K562 (cell line): ENCODE results near the gene CACNA1I. TPM values are rescaled to one million over a fixed set of nuclear protein-coding genes. Genes with fewer than 3 reads are reported as not detected.

Experiments
- ATAC-seq: fragments of 200-7000 bp; cut with Tn5 transposase; 3 replicates; pipeline ENCODE4 v1.9.1; 2020; ENCODE audit warnings: moderate library complexity
- BruUV-seq: library from RNA; stranded (reverse); fragments of 400-500 nt; replicated peaks from 2 replicates; lab custom pipeline; 2021; lab: Mats Ljungman, UMichigan
- CTCF ChIA-PET: fragments of 300-600 bp; formaldehyde crosslinking; extraction: SDS; loops from one replicate; lab custom pipeline; 2021; ENCODE audit warnings: low intra/inter-chr PET ratio; lab: Yijun Ruan, JAX
- POLR2A ChIA-PET: fragments of 300-600, 350-650 bp; sonication (Branson Sonifier 250); formaldehyde crosslinking; extraction: SDS; loops from one replicate; lab custom pipeline; 2021; ENCODE audit warnings: antibody characterized with exemption, inconsistent platforms; lab: Yijun Ruan, JAX
- DNase-seq, 4 experiments: peaks; one replicate each; pipeline versions ENCODE4 v3.0.0 to v3.0.0-alpha.2; 2011 to 2018; ENCODE audit warnings: low spot score in 3 of 4, mixed read lengths in 3 of 4; ENCODE audit errors: extremely low read depth in 1 of 4
- FAIRE-seq: peaks from 2 replicates; lab custom pipeline; 2011; peaks lifted over from hg19 to GRCh38; lab: Jason Lieb, UNC
- H2AFZ ChIP-seq: 2 replicates; pipeline ENCODE4 v1.6.0; 2011; ENCODE audit warnings: low read depth, low read length, control low read depth, inconsistent platforms
- H3K27ac ChIP-seq: fragments of 200-600 bp; 3 replicates; pipeline ENCODE4 v1.8.0; 2011; ENCODE audit warnings: low read depth, mild to moderate bottlenecking, control low read depth, inconsistent platforms, low read length, moderate library complexity, mixed read lengths; ENCODE audit errors: extremely low read depth
- H3K27me3 ChIP-seq, 2 experiments: fragments of 300-600 bp in 1 of 2; 2 replicates in 1 of 2; 3 replicates in 1 of 2; pipeline versions ENCODE4 v1.6.0 to v1.8.0; 2011; ENCODE audit warnings: inconsistent platforms in 2 of 2, low read length in 2 of 2, mild to moderate bottlenecking in 1 of 2, mixed read lengths in 1 of 2, moderate library complexity in 1 of 2; ENCODE audit not compliant: control insufficient read depth in 2 of 2, insufficient read depth in 2 of 2
- H3K36me3 ChIP-seq: fragments of 300-600 bp; 3 replicates; pipeline ENCODE4 v1.8.0; 2011; ENCODE audit warnings: mild to moderate bottlenecking, low read length, inconsistent platforms; ENCODE audit not compliant: control insufficient read depth, insufficient read depth
- H3K4me1 ChIP-seq, 2 experiments: fragments of 200-600 bp in 1 of 2; replicated peaks in 1 of 2; 2 replicates in 1 of 2; 3 replicates in 1 of 2; pipeline versions ENCODE4 v1.5.1 to v1.8.0; 2011; ENCODE audit warnings: inconsistent platforms in 2 of 2, low read length in 2 of 2, mild to moderate bottlenecking in 1 of 2, mixed read lengths in 1 of 2, moderate library complexity in 1 of 2; ENCODE audit not compliant: control insufficient read depth in 2 of 2, insufficient read depth in 2 of 2
- H3K4me2 ChIP-seq: 2 replicates; pipeline ENCODE4 v1.6.1; 2011; ENCODE audit warnings: low read length, control low read depth, inconsistent platforms, mixed read lengths; ENCODE audit not compliant: insufficient read depth
- H3K4me3 ChIP-seq: fragments of 200-600 bp; sonication (generic), shearing (Covaris generic); 2 replicates; pipeline ENCODE4 v1.5.1; 2016; ENCODE audit warnings: control low read depth, inconsistent platforms
- H3K79me2 ChIP-seq: fragments of 200-600 bp; 3 replicates; pipeline ENCODE4 v1.8.0; 2011; ENCODE audit warnings: low read length, inconsistent platforms; ENCODE audit not compliant: control insufficient read depth, insufficient read depth
- H3K9ac ChIP-seq, 2 experiments: 2 replicates each; pipeline versions ENCODE4 v1.6.0 to v1.6.1; 2011; ENCODE audit warnings: low read depth in 2 of 2, low read length in 2 of 2, control low read depth in 1 of 2, inconsistent platforms in 1 of 2, mild to moderate bottlenecking in 1 of 2, mixed read lengths in 1 of 2; ENCODE audit not compliant: insufficient read depth in 1 of 2
- H3K9me1 ChIP-seq: one replicate; pipeline ENCODE4 v1.6.0; 2011; ENCODE audit warnings: inconsistent platforms, mild to moderate bottlenecking, low read length, moderate library complexity; ENCODE audit not compliant: control insufficient read depth, insufficient read depth
- H3K9me3 ChIP-seq: replicated peaks from 2 replicates; pipeline ENCODE4 v1.5.1; 2011; ENCODE audit warnings: low read depth, low read length, inconsistent platforms; ENCODE audit not compliant: control insufficient read depth, insufficient read depth
- H4K20me1 ChIP-seq: replicated peaks from 2 replicates; pipeline ENCODE4 v1.6.1; 2011; ENCODE audit warnings: low read length, inconsistent platforms, mixed read lengths; ENCODE audit not compliant: control insufficient read depth, insufficient read depth
- CUX1 ChIP-seq: fragments of 200-800 bp; sonication (Bioruptor generic); IDR thresholded peaks from 2 replicates; pipeline ENCODE4 v1.6.1; 2016; ENCODE audit warnings: missing genetic modification characterization, missing compliant biosample characterization
- NRF1 ChIP-seq, 2 experiments: fragments of 450-650 bp; IDR thresholded peaks in 1 of 2; conservative IDR thresholded peaks in 1 of 2; 2 replicates each; pipeline ENCODE4 v1.6.1; 2014; ENCODE audit warnings: mild to moderate bottlenecking in 2 of 2
- TBP ChIP-seq: optimal IDR thresholded peaks from 2 replicates; pipeline ENCODE3; 2011; ENCODE audit warnings: low read depth, low read length, improper control_type of control experiment
- WGBS: fragments of 100-300 bp; shearing (Covaris generic); methylation state at CpG from one replicate; pipeline ENCODE4 v1.1.6; 2016; ENCODE audit warnings: low coverage, mixed read lengths; ENCODE audit not compliant: insufficient coverage; ENCODE audit errors: missing lambda C conversion rate; 5-methylcytosine and 5-hydroxymethylcytosine counted together
- in situ Hi-C: fragments of 300-500 bp; cut with MboI; formaldehyde crosslinking; loops from 4 replicates; pipeline ENCODE4 v1.15.0; 2018; ENCODE audit warnings: inconsistent platforms, mixed read lengths
- intact Hi-C: fragments of 100-400 bp; cut with micrococcal nuclease; formaldehyde crosslinking; loops from 2 replicates; pipeline ENCODE4 v1.14.2; 2022
- polyA plus RNA-seq, 8 experiments: library from polyadenylated mRNA; depleted of rRNA in 4 of 8; stranded (reverse) in 5 of 8; unstranded in 3 of 8; fragments of >200 nt; fragmentation: Nextera tagmentation in 2 of 8; fragmentation: Illumina TruSeq in 1 of 8; extraction: Ambion mirVana in 2 of 8; extraction: Trizol in 1 of 8; gene quantifications; 2 replicates each; pipeline versions ENCODE4 v1.2.1 to v1.2.3, GENCODE V29; 2011 to 2014; ENCODE audit warnings: inconsistent platforms in 1 of 8, missing spikeins in 1 of 8
- total RNA-seq, 7 experiments: library from RNA; depleted of rRNA in 6 of 7; stranded (reverse); fragments of >200 nt in 6 of 7; fragmentation: Illumina TruSeq in 2 of 7; extraction: Trizol in 2 of 7; gene quantifications; 2 replicates each; pipeline versions ENCODE4 v1.2.1 to v1.2.3, GENCODE V29; 2011 to 2021; ENCODE audit warnings: low replicate concordance in 1 of 7

Gene CACNA1I
- total and polyA plus RNA-seq, 9 of the 15 experiments (the other 6 are each of a cell fraction or from before 2014, with no cell fraction given) = 0.01 to 0.79 (median 0.32) TPM; not detected in 1

GRCh38 chr22:39662686-39663052 lies 92.1 kb downstream of the CACNA1I start:
- intact Hi-C loops (no loop called here), in situ Hi-C loops (no loop called here)
- Histone ChIP-seq H3K9me1 (no peaks in the 10 kb centered on the region), H3K9me3 (no peaks in the 10 kb centered on the region), H4K20me1 (no peaks in the 10 kb centered on the region), H3K4me2 (peak overlapping the region; percentile 32), H3K36me3 (no peaks in the 10 kb centered on the region), H3K4me3 (peak overlapping the region; percentile 33; the same call in 1 of the 2 replicates), H3K27me3 (no peaks in the 10 kb centered on the region), H2AFZ (no peak overlapping the region), H3K79me2 (no peaks in the 10 kb centered on the region), H3K9ac (no peak overlapping the region), H3K27ac (no peak overlapping the region), H3K4me1 (peaks cover 4 to 49% of the 10 kb centered on the region in 2 experiments; a peak in 3 of 5 replicates)
- DNase-seq (no peak), ATAC-seq (no peak; the same call in 2 of the 3 replicates), FAIRE-seq (no peak)
- 79% methylated on average over 5 of the region's 26 CpGs for WGBS
- ChIA-PET CTCF (no interaction called here), POLR2A (no interaction called here)
- TF ChIP-seq NRF1 (conservative IDR thresholded peaks at IDR 0.05 in 1 of 2, IDR thresholded peaks at IDR 0.05 in 1 of 2) (peak in 1 of 2 experiments; percentile 24; a peak in 1 of 4 replicates), TBP (no peak)
- no TSS peak for BruUV-seq

- no peaks in the 10 kb centered on the region for H3K36me3 ChIP-seq
- no peaks in the 10 kb centered on the region for H4K20me1 ChIP-seq
- no peak overlapping the region for H2AFZ ChIP-seq
- H3K9me1 ChIP-seq = no peaks in the 10 kb centered on the region
- ATAC-seq (no peak), DNase-seq (no peak), FAIRE-seq (no peak)
- H3K9ac ChIP-seq = peak overlapping the region in 1 of 2 experiments; percentile 68; a peak in 2 of 4 replicates
- in situ Hi-C loops = no loop called here
- 71% methylated on average over 20 of the region's 22 CpGs for WGBS
- intact Hi-C loops = no loop called here
- H3K4me2 ChIP-seq = no peak overlapping the region
- H3K9me3 ChIP-seq = no peaks in the 10 kb centered on the region
- ChIA-PET POLR2A (interaction anchor here (0.6 kb wide), 1 partner anchor 67 kb away, joined by 5 read pairs; no protein-coding TSS in a partner anchor), CTCF (no interaction called here)
- H3K4me1 ChIP-seq = peaks cover 4 to 42% of the 10 kb centered on the region in 2 experiments; a peak in 3 of 5 replicates
- no peak overlapping the region for H3K27ac ChIP-seq
- TF ChIP-seq CUX1 = no peak
- no peak overlapping the region for H3K4me3 ChIP-seq
- H3K27me3 ChIP-seq = no peaks in the 10 kb centered on the region
- no peaks in the 10 kb centered on the region for H3K79me2 ChIP-seq
- no TSS peak for BruUV-seq
Measured at GRCh38 chr22:39663751-39664150, 93.2 kb downstream of the CACNA1I start.
